ENCODE data around the gene COQ10B.

GRCh38 chr2:197497326-197497725 lies 44.0 kb downstream of the COQ10B start:
- TF ChIP-seq EZH2phosphoT487 (IDR thresholded peaks at IDR 0.05; ENCODE audit: insufficient read depth, low read depth) (no peak), EZH2 (IDR thresholded peaks at IDR 0.05; ENCODE audit: insufficient read depth, poor library complexity, severe bottlenecking) (no peak)

Measured in GM23248 (cell line).